ENCODE measurements around the gene LSG1.
"Not testable (repeated sequence)": the region's sequence is repeated elsewhere in the genome, so short reads cannot be mapped to it uniquely, and the experiment has no call there.

LSG1 gene

DNA sequence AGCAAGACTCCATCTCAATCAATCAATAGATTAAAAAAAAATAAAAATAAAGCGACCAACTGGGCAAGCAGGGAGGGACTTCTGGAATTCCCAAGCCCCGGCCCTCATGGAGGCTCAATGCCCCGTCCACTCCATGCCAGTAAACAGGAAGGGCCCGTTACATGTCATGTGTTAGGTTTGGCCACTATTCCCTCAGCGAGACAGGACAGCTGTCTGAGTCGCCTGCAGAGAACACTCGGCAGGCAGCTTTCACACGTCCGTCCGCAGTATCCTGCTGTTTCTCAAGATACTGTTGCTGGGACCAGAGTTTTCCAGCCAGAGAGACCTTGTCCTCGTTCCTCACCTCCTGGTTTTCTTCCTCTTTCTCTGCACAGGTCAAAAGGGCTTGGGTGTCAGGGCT, 56.8 kb downstream of the LSG1 start:
- DNase-seq = no peak

DNA sequence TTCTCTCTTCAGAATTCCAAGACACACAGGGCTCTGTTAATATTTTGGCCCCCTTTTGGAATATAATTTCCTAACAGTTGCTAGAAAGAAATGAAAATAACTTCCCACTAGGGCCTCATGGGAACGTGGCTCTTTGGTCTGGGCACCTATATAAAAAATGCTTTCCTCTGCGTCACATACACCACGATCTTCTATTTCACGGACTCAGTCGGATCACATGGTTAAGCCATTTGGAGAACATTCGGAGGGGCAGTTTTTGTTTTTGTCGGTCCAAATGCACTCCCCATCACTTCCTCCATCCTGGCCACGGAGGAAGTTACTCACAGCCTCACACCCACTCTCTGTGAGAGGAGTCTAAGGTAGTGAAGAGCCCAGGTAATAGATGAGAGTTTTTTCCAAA, 59.8 kb downstream of the LSG1 start:
- DNase-seq = no peak

DNA sequence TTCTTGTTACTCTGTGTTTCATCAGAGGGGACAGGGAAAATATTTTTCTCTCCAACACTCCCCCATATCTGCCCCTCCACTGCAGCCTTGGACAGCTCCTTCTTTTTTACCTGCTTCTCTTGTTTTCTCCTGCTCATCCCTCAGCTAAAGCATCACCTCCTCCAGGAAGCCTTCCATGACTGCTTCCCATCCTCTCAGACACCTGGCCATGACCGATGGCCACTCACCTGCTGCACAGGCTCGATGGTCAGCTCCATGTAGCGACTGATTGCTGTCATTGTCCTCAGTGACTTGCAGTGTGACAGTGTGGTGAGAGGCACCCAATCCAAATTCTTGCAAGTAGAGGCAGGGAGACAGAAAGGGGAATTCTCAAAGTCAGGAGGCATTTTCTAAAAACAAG, 61.3 kb downstream of the LSG1 start:
- DNase-seq = no peak

DNA sequence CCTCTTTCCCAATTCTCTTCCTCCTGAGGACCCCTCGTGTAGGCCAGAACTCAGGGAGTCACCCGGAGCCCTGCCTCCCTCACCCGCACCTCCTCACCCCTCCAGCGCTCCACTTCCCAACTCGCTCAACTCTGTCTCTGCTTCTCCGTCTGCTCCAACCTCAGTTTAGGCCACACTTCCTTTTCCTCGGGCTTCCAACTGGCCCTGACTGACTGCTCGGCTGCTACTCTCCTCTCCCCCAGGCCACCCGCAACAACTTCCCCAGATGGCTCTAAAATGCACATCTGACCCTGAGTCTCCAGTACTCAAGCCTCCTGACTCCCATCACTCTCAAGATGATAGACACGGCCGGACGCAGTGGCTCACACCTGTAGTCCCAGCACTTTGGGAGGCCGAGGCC, 62.4 kb downstream of the LSG1 start:
- DNase-seq = no peak

DNA sequence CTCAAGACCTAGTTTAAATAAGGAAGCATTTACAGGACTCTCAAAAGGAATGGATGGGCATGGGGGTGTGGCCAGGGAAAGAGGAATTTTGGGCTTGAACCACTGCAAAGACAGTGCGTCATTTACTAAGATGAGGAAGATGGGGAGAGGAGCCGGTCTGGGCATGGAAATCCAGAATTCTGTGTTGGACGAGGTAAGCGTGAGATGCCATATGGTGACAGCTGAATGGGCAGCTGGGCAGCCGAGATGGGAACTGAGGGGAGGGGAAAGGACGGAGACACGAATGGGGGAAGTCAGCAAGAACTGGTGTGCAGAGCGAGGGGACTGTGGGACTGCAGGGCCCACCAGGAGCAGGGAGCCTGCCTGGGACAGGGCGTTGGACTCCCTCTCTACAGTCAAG, 63.0 kb downstream of the LSG1 start:
- no peak for DNase-seq

DNA sequence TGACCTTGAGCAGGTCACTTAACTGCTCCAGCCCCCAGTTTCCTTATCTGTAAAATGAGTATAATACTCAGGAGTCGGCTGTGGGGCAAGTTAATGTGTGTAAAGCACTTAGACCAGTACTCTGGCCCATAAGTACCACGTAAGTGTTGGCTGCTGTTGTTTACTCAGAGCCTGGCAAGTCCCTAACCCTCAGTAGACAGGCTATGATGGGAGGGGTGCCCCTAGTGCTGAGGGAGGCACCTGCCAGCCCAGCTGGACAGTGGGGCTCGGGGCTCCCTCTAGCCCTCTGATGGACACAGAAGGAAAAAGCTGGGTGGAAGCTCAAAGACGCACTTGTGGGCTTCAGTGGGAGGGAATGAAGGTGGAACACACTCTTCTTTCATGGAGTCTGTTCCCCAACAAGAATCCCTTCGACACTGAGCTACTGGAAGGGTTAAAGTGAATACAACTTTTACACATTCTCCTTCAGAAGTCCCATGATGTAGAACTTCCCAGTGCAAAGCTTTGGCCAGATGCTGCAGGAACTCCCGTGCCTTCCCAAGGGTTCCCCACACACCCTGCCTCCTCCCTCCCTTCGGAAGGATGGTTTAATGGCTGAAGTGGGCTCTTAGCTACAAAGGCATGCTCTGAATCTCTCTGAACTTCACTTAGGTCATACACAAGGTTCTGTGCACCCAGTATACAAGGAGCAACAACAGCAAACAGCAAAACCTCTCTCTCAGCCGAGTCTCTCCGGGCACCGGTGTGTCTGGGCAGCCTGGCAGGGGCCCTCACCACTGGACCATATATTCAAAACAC, 64.2 kb downstream of the LSG1 start:
- DNase-seq = no peak

DNA sequence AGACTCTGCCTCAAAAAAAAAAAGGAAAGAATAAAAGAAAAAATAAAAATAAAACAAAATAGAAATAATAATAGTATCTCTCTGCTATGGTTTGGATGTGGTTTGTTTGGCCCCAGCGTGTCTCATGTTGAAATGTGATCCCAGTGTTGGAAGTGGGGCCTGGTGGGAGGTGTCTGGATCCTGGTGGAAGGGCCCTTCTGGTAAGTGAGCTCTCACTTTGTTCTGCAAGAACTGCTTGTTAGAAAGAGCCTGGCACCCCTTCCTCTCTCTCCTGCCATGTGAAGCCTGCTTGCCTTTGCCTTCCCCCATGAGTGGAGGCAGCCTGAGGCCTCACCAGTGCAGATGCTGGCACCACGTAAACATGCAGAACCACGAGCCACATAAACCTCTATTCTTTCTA, 65.0 kb downstream of the LSG1 start:
- no peak for DNase-seq

DNA sequence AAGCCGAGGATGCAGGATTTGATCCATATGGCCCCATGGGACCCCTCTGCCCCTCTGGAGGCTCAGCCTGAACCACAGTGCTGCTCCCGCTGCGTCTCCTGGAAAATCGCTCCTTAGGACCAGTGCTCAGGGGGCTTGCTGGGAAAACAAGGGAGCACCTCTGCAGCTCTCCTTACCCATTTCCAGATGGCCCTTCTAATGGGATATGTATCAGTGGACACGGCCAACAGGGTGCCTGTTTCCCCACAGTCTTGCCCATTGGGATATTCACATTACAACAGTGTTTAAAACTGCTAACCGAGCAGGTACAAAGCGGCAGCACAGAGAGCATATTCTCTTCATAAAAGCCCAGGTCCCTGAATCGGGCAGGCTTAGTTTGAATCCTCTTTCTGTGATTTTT, 65.8 kb downstream of the LSG1 start:
- DNase-seq = no peak

DNA sequence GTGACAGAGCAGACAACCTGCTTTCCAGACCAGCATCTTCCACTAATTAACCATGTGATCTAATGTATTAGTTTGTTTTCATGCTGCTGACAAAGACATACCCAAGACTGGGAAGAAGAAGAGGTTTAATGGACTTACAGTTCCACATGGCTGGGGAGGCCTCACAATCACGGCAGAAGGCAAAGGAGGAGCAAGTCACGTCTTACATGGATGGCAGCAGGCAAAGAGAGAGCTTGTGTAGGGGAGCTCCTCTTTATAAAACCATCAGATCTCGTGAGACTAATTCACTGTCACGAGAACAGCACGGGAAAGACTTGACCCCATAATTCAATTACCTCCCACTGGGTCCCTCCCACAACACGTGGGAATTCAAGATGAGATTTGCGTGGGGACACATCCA, 66.7 kb downstream of the LSG1 start:
- DNase-seq = not testable (repeated sequence)

DNA sequence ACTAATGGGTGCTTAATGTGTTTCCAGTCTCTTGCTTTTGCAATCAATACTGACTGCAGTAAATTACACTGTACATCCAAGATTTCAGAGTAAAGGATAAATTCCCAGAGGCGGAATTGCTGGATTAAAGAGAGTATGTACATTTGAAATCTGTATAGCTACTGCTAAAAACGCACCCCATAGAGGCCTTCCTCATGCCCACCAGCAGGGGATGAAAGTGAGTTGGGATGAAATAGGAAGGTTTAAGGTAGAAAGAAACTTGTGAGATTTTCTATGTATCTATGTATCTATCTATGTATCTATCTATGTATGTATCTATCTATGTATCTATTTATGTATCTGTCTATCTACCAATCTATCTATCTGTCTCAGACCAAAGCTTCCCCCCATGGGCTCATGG, 67.2 kb downstream of the LSG1 start:
- no peak for DNase-seq

DNA sequence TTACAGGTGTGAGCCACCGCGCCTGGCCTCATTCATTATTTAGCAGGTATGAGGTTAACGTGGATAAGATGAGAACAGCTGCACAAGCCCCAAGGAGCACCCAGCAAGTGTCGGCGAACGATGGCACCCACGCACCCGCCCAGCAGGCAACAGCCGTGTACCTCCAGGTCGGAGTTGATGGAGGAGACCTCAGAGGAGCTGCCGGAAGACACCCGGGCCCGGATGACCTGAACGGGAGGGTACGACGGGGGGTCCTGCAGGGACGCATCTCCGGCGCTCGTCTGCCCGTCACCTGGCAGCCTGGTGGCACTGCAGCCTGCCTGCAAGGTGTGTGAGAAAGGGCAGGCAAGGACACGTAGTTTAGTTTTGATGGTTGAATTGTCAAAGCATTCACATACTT, 67.9 kb downstream of the LSG1 start:
- no peak for DNase-seq

DNA sequence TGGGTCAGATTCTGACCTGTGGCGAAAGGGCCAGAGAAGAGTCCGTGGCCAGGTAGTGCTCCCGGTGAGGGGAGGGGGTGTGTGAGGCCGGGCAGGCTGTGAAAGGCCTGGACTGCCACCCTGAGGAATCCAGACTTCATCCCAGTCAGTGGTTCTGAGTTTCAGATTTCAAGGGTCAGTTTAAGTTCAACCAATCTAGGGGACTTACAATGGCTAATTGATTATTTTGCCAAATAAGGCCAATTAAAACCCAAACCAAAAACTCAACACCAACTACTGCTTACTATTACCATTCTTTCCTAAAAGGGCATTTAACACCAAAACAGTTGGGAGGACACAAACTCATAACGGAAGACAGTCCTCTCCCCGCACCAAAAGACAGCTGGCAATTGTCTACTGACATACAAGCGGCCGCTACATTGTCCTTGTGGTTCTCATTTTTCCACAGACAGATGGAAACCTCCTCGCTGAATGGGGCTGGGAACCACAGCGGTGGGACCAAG, 69.3 kb downstream of the LSG1 start:
- DNase-seq = no peak

DNA sequence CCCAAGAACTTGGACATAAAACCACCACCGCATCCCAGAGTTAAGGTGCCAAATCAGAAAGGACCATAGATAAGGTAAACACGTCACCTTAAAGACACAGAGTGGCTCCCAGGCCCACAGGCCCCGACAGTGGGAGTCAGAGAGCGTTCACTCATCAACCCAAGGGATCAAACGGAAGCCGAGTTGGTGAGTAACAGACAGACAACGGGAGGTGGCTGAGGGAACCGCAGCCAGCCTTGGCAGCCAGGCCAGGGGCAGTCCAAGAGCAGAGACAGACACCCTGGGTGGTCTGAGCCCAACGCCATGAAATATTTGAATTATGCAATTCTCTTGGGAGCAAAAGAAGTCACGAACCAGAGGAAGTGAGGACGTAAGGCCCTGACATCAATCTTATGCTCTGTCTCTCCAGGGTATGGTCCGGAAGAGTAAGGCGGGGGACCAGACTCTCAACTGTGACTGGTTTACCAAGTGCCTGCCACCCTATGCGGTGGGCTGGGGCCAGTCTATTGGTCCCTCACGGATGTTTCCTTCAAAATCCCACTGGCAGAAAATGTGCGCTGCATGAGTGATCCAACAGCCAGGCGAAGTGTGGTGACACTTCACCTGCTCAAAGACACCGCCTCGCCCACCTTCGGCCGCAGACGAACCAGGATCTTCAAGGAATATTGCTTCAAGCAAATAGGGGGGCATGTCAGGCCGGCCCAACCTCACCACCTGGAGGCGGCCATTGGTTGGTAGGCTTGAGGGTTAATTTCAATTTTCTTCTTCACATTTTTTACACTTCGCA, 73.0 kb downstream of the LSG1 start:
- no peak for DNase-seq

DNA sequence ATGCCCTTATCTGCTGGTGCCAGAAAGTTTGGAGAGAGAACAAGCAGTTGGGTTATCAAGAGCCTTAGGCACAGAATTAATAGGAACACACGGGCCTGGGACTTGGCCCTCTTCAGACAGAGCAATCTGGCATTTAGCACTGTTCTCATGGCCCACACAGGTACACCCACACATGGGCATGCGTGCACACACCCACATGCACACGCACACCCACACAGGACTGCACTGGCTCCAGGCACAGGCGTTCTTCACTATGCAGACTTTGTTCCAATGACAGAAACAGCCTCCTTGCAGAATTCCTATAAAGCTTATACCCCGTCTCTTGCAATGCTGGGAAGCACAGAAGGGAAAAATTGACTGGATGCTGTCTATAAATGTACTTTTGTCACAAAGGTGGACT, 75.1 kb downstream of the LSG1 start:
- no peak for DNase-seq

DNA sequence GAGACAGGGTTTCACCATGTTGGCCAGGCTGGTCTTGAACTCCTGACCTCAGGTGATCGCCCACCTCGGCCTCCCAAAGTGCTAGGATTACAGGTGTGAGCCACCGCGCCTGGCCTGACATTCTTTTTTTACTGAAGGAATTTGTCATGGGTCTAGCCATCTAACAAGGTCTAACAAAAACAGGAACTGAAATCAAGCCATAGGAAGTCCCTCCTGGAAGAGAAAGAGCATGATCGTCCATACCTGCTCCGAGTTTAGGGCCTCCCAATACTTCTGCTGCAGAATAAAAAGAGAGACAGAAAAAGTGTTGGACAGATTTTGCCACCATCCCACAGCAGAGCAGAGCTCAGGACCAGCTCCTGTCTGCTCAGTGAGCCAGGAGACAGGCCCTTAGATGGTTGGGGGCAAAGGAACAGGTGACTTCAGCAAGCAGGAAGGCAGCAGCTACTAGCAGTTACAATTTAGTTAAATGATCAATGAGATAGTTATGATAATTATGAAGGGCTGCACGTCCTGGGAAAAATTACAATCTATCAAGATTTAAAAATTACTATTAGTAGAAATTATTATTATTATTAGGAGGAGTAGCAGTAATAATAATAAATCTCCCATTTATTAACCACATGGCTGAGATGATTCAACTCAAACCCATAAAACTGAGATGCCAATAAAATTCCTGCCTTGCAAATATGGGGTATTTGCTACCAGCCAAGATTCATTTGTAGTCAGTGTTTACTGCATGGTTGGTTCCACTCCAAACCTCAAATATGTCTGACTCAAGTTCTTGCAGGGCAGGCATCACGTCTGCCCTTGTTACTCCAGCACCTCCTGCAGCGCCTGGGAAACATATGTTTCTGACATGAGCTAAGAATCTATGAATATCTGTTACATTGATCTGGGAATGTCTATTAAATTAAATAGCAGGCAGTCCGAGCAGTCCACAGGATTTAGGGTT, 78.9 kb downstream of the LSG1 start:
- DNase-seq = no peak

All from CD4-positive, alpha-beta T cell treated with Interferon alpha-2 for 1 hour (primary cell).